Uterus (tissue), 4 donors: ENCODE measurements around the gene DEFB114. TPM values are rescaled to one million over a fixed set of nuclear protein-coding genes. Genes with fewer than 3 reads are reported as not detected.

Experiments
- DNase-seq, 2 donors: peaks; one replicate each; pipeline ENCODE4 v3.0.0-alpha.2; 2019 to 2020
- H3K27ac ChIP-seq, 2 donors: fragments of 200-600 bp; sonication (generic); 1 replicate in 1 of 2; 2 replicates in 1 of 2; pipeline ENCODE4 v1.5.1; 2016 to 2018
- H3K27me3 ChIP-seq, 2 donors: fragments of 200-600 bp; sonication (generic); one replicate each; pipeline ENCODE4 v1.5.1; 2018 to 2019; ENCODE audit warnings: control low read depth in 1 of 2
- H3K36me3 ChIP-seq, 2 donors: fragments of 200-600 bp; sonication (generic); one replicate each; pipeline ENCODE4 v1.5.1; 2019; ENCODE audit warnings: control low read depth in 1 of 2
- H3K4me1 ChIP-seq, 2 donors: fragments of 200-600 bp; sonication (generic); one replicate each; pipeline ENCODE4 v1.5.1; 2018 to 2019; ENCODE audit warnings: control low read depth in 1 of 2
- H3K4me3 ChIP-seq, 2 donors: fragments of 200-600 bp; sonication (generic); 1 replicate in 1 of 2; 2 replicates in 1 of 2; pipeline ENCODE4 v1.5.1; 2018 to 2019; ENCODE audit warnings: mild to moderate bottlenecking in 1 of 2
- H3K9me3 ChIP-seq, 2 donors: fragments of 200-600 bp; sonication (generic); one replicate each; pipeline ENCODE4 v1.5.1; 2019; ENCODE audit warnings: control low read depth in 1 of 2
- POLR2A ChIP-seq, 2 donors: fragments of 450-650 bp; IDR thresholded peaks; one replicate each; pipeline ENCODE4 v1.6.1; 2016; ENCODE audit warnings: antibody characterized with exemption in 2 of 2, mild to moderate bottlenecking in 1 of 2, moderate library complexity in 1 of 2
- intact Hi-C: fragments of 100-400 bp; cut with DNase I; formaldehyde crosslinking; loops from one replicate; pipeline ENCODE4 v1.15.1; 2023; ENCODE audit warnings: low total_unique reads
- total RNA-seq, 4 donors: library from RNA; depleted of rRNA in 3 of 4; stranded (reverse); fragments of >200 nt in 3 of 4; gene quantifications; one replicate each; pipeline versions ENCODE4 v1.1.0 to v1.2.4, GENCODE V29; 2014 to 2023
- TF ChIP-seq, protein P1 (sequence below), 4 experiments: fragments of 200-600 bp in 2 of 4; fragments of 450-650 bp in 2 of 4; sonication (generic) in 2 of 4; IDR thresholded peaks; one replicate each; pipeline ENCODE4 v1.5.1; 2016 to 2019; ENCODE audit warnings: antibody characterized with exemption in 4 of 4, mild to moderate bottlenecking in 2 of 4, moderate library complexity in 1 of 4
- donor health status: DM: yes; HTN: yes; CAD: no.

Gene DEFB114
- total RNA-seq, 4 donors from 2014 or later = not detected

DNA sequence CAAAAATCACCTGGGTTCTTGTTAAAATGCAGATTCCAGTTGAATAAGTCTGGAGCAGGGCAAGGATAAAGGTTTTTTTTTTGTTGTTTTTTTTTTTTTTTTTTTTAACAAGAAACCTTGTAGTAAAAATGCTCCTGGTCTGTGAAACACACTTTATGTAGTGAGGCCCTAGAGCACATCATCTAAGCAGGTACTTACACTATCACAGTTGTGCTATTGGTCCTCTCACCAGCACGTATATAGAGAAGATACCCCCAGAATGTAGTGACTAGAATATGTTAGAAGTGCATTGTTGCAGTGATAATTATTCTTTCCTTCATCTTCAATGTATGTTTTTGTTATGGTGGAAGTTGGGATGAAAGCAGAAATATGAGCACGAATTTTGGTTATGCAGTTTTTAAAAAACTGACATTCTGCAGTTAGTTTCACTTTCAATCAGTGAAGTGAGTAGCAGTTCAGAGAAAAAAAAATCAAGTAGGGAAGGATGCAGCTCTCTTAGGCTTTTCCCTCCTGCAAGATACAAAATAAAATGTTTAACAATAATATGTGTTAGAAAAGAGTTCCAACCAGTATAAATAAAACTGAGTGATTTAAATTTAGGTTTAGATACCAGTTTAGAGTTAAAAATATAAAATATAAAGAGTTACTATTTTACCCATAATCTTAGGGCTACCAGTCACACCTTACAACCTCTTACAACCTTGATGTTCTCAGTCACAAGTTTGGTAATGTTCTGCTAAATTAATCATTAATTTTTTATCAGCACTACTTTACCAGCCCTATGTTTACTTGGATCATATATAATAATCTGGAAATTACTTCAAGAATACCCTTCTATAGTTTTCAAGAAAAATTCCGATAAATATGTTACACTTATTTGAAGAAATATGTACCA lies 14.6 kb upstream of the DEFB114 start:
- no peaks in the 10 kb centered on the region for H3K4me1 ChIP-seq
- intact Hi-C loops = no loop called here
- H3K27me3 ChIP-seq = no peaks in the 10 kb centered on the region
- no peak overlapping the region for H3K27ac ChIP-seq
- no peaks in the 10 kb centered on the region for H3K36me3 ChIP-seq
- H3K4me3 ChIP-seq = no peak overlapping the region
- TF ChIP-seq, protein P1, sequence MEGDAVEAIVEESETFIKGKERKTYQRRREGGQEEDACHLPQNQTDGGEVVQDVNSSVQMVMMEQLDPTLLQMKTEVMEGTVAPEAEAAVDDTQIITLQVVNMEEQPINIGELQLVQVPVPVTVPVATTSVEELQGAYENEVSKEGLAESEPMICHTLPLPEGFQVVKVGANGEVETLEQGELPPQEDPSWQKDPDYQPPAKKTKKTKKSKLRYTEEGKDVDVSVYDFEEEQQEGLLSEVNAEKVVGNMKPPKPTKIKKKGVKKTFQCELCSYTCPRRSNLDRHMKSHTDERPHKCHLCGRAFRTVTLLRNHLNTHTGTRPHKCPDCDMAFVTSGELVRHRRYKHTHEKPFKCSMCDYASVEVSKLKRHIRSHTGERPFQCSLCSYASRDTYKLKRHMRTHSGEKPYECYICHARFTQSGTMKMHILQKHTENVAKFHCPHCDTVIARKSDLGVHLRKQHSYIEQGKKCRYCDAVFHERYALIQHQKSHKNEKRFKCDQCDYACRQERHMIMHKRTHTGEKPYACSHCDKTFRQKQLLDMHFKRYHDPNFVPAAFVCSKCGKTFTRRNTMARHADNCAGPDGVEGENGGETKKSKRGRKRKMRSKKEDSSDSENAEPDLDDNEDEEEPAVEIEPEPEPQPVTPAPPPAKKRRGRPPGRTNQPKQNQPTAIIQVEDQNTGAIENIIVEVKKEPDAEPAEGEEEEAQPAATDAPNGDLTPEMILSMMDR (IDR thresholded peaks at IDR 0.05) = no peak
- TF ChIP-seq POLR2A (IDR thresholded peaks at IDR 0.05) = no peak
- no peak for DNase-seq
- H3K9me3 ChIP-seq = no peaks in the 10 kb centered on the region

DNA sequence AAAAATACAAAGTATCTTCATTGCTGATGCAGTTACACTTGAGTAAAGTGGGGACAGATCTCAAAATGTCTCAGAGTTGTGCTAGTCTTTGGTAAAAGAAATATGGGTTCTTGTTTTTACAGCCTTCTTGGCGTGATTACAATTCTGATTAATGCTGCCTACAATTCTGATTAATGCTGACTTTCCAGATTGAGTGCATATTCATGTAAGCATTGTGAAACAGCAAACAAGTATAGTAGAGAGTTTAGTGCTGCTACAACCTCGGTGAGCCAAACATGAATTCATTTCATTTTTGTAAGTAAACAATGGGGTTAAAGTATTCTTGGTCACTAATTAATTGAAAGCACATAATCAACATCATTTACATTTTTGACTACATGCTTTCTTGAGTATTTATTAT lies 5.6 kb upstream of the DEFB114 start, which contains the start of gene DEFB113:
DEFB113 (minus strand) TSS at position 21 of the 400 bp plus-strand sequence; CDS start at position 21, 0 bp downstream.
- Histone ChIP-seq H3K4me1 (no peaks in the 10 kb centered on the region), H3K27me3 (no peaks in the 10 kb centered on the region), H3K4me3 (no peak within 1 kb of the TSS), H3K27ac (no peak within 1 kb of the TSS), H3K36me3 (no peaks in the 10 kb centered on the region), H3K9me3 (no peaks in the 10 kb centered on the region)
- no peak for DNase-seq
- TF ChIP-seq POLR2A (IDR thresholded peaks at IDR 0.05) = no peak
- TF ChIP-seq, protein P1 (IDR thresholded peaks at IDR 0.05) = no peak
- intact Hi-C loops = no loop called here

DNA sequence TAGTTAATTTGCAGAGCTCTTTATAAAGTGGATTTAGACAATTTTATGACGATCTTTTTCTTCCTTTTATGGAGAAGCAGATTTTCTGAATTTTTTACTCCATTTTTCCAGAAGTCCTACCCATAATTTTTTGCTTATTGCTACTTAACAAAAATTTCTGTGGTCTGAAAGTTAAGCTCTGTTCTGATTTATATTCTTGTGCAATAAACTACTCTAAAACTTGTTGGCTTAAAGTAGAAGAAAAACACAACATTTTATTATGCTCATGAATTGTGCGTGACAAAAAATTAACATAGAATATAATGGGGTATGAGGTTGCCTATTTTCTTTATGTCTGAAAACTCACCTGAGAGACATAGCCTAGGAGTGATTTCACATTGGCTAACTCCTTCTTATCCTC lies 2.9 kb upstream of the DEFB114 start:
- no peaks in the 10 kb centered on the region for H3K9me3 ChIP-seq
- H3K36me3 ChIP-seq = no peaks in the 10 kb centered on the region
- TF ChIP-seq, protein P1 (IDR thresholded peaks at IDR 0.05) = no peak
- intact Hi-C loops = no loop called here
- DNase-seq = no peak
- no peak overlapping the region for H3K27ac ChIP-seq
- H3K4me3 ChIP-seq = no peak overlapping the region
- H3K4me1 ChIP-seq = no peaks in the 10 kb centered on the region
- no peaks in the 10 kb centered on the region for H3K27me3 ChIP-seq

DNA sequence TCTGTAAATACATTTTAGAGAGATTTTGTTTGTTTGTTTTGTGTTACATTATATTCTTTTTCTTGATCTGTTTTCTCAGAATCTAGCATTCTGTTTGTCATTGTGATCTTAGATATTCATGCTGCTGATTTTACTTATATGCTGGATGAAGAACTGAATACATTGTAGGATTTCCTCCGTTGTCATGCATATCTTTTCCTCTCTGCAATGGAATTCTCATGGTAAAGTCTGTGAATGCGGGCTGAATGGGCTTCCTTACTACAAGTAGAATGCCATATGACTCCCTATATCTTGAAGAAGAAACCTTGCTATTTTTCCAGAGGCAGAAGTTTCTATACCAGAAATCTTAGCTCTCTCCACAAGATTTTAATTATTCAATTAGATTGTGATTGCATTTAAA lies 2.4 kb upstream of the DEFB114 start:
- no peak overlapping the region for H3K4me3 ChIP-seq
- H3K9me3 ChIP-seq = no peaks in the 10 kb centered on the region
- no peak for DNase-seq
- H3K4me1 ChIP-seq = no peaks in the 10 kb centered on the region
- intact Hi-C loops = no loop called here
- H3K27ac ChIP-seq = no peak overlapping the region
- H3K36me3 ChIP-seq = no peaks in the 10 kb centered on the region
- no peaks in the 10 kb centered on the region for H3K27me3 ChIP-seq
- TF ChIP-seq POLR2A (IDR thresholded peaks at IDR 0.05) = no peak
- TF ChIP-seq, protein P1 (IDR thresholded peaks at IDR 0.05) = no peak

DNA sequence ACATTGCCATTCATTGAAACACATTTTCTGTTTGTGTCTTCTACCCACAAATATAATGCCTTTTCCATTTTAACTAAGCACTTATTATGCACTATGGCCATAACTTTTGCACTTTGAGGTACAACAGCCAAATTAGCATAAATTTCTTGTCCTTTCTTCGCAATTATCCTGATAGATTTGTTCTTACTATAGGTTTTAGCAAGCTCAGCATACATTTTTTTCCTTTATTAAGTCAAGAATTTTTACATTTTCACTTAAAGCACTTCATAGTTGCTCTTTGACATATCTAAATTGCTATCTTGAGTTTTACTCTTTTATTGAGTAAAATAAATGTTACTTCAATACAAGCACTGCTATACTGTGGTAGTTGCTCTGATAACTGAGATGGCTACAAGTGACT lies 5.8 kb downstream of the DEFB114 start:
- DNase-seq = no peak
- Histone ChIP-seq H3K4me1 (no peaks in the 10 kb centered on the region), H3K9me3 (no peaks in the 10 kb centered on the region), H3K4me3 (no peak overlapping the region), H3K27me3 (no peaks in the 10 kb centered on the region), H3K36me3 (no peaks in the 10 kb centered on the region), H3K27ac (no peak overlapping the region)
- intact Hi-C loops = no loop called here
- TF ChIP-seq, protein P1 (IDR thresholded peaks at IDR 0.05) = no peak
- no peak for TF ChIP-seq POLR2A (IDR thresholded peaks at IDR 0.05)
